BLaER1 treated with 17β-estradiol and CSF1 and Interleukin-3, amounts not matched to agents 10 nM and 100 nM (cell line): Measurements from ENCODE around the gene JMY.

Source experiments
- H3K27ac ChIP-seq, 11 experiments: shearing (Covaris generic); formaldehyde crosslinking; 2 replicates each; pipeline ENCODE4 v1.8.1; 2022
- H3K27me3 ChIP-seq, 11 experiments: shearing (Covaris generic); formaldehyde crosslinking; 2 replicates each; pipeline ENCODE4 v1.8.1; 2022
- H3K36me3 ChIP-seq, 11 experiments: shearing (Covaris generic); formaldehyde crosslinking; 2 replicates each; pipeline ENCODE4 v1.8.1; 2022
- H3K4me1 ChIP-seq, 10 experiments: shearing (Covaris generic); formaldehyde crosslinking; 2 replicates each; pipeline ENCODE4 v1.8.1; 2022
- H3K4me2 ChIP-seq, 11 experiments: shearing (Covaris generic); formaldehyde crosslinking; 2 replicates each; pipeline ENCODE4 v1.8.1; 2022
- H3K4me3 ChIP-seq, 10 experiments: shearing (Covaris generic); formaldehyde crosslinking; 2 replicates each; pipeline ENCODE4 v1.8.1; 2022
- H3K9ac ChIP-seq, 11 experiments: shearing (Covaris generic); formaldehyde crosslinking; 2 replicates each; pipeline ENCODE4 v1.8.1; 2022
- H3K9me3 ChIP-seq, 11 experiments: shearing (Covaris generic); formaldehyde crosslinking; replicated peaks in 1 of 11; 2 replicates each; pipeline ENCODE4 v1.8.1; 2022
- H4K20me1 ChIP-seq, 11 experiments: shearing (Covaris generic); formaldehyde crosslinking; 2 replicates each; pipeline ENCODE4 v1.8.1; 2022
- Cebpa-rat ChIP-seq, 11 experiments: shearing (Covaris generic); IDR thresholded peaks; 2 replicates each; pipeline ENCODE4 v1.8.1; 2022

JMY gene

DNA sequence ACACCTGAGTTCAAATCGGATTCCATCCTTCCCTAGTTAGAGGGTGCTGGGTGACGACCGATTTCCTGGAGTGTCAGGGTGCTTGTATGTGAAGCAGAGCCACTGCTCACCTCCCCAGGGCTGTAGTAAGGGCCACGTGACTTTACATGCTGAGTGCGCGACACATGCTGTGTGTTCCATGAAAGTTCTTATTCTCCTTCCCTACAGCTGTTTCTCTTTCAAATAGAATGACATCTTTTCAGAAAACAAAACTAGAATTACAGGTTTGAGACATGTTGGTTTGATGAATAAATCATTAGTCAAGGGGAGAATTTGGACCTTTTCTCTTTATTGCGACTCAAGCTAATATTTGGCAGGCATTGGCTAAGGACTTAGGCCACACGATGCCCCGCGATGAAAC is 113.1 kb downstream of the JMY start:
- no peaks in the 10 kb centered on the region for H4K20me1 ChIP-seq
- H3K4me1 ChIP-seq = peaks cover 0 to 7% (median 0%) of the 10 kb centered on the region in 10 experiments; a peak in 3 of 20 replicates
- TF ChIP-seq Cebpa-rat (IDR thresholded peaks at IDR 0.05) = no peak
- no peak overlapping the region for H3K27ac ChIP-seq
- H3K36me3 ChIP-seq = 0 out of 22 replicates have a peak, but pooled peaks cover 0 to 3% (median 0%) of the 10 kb centered on the region in 11 experiments
- no peak overlapping the region for H3K4me2 ChIP-seq
- no peaks in the 10 kb centered on the region for H3K27me3 ChIP-seq
- peaks cover 11 to 17% (median 13%) of the 10 kb centered on the region in 11 experiments; a peak in 21 of 22 replicates for H3K9me3 ChIP-seq
- H3K4me3 ChIP-seq = no peak overlapping the region
- H3K9ac ChIP-seq = no peak overlapping the region

DNA sequence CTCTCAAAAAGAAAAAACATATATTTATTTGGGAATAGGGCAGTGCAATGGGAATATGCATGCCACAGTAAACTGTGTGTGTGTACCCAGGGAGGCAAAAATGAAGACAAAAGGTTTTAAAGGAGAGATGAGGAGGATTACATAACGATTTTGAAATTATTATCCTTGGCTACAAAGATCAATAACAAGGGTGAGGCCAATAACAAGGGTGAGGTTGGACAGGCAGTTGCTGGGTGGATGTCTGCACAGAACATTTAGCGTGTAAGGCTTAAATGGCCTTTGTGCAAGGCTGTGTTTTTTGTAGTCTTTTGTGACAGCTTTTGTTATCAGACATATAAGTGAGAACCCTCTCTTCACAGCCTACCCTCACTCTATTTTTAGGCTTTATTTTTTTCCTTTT is 114.0 kb downstream of the JMY start:
- H3K36me3 ChIP-seq = 0 out of 22 replicates have a peak, but pooled peaks cover 0 to 3% (median 0%) of the 10 kb centered on the region in 11 experiments
- TF ChIP-seq Cebpa-rat (IDR thresholded peaks at IDR 0.05) = no peak
- no peak overlapping the region for H3K27ac ChIP-seq
- H3K4me3 ChIP-seq = no peak overlapping the region
- no peak overlapping the region for H3K9ac ChIP-seq
- H4K20me1 ChIP-seq = no peaks in the 10 kb centered on the region
- H3K4me1 ChIP-seq = peaks cover 0 to 7% (median 0%) of the 10 kb centered on the region in 10 experiments; a peak in 3 of 20 replicates
- peaks cover 11 to 17% (median 13%) of the 10 kb centered on the region in 11 experiments; a peak in 21 of 22 replicates for H3K9me3 ChIP-seq
- no peak overlapping the region for H3K4me2 ChIP-seq
- H3K27me3 ChIP-seq = no peaks in the 10 kb centered on the region

DNA sequence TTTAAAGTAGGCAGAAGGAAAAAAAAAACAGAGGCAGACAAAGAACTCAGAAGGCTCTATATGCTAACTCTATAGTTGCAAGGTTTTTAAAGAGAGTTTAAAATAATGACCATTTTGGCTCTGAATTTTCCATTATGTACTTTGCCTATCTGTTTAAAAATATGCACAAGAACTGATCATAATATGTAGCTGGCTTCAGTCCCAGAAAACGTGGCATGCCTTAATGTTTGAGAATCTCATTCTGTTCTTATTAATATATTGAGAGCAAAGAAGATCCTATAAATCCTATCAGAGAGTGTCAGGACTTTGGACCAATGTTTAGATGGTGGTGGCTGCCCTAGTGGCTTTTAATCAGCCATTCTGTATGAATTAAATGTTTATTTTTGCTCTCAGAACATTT is 121.5 kb downstream of the JMY start:
- Histone ChIP-seq H3K9me3 (peaks cover 8 to 16% (median 12%) of the 10 kb centered on the region in 11 experiments; a peak in 21 of 22 replicates), H3K27me3 (no peaks in the 10 kb centered on the region), H3K4me1 (no peaks in the 10 kb centered on the region), H3K4me2 (no peak overlapping the region), H3K36me3 (0 out of 22 replicates have a peak, but pooled peaks cover 0 to 3% (median 0%) of the 10 kb centered on the region in 11 experiments), H3K9ac (no peak overlapping the region), H3K27ac (no peak overlapping the region), H3K4me3 (no peak overlapping the region), H4K20me1 (no peaks in the 10 kb centered on the region)
- TF ChIP-seq Cebpa-rat (IDR thresholded peaks at IDR 0.05) = no peak
